HepG2 (cell line): ENCODE results near the gene FAP.

Experiments
- CC2D1A ChIP-seq: sonication (generic); formaldehyde crosslinking; IDR thresholded peaks from 2 replicates; pipeline ENCODE4 v1.8.1; 2023; ENCODE audit warnings: mild to moderate bottlenecking, missing genetic modification reagents
- CENPT ChIP-seq: sonication (generic); formaldehyde crosslinking; IDR thresholded peaks from 2 replicates; pipeline ENCODE4 v1.8.0; 2022; ENCODE audit warnings: low read depth, mild to moderate bottlenecking, moderate library complexity, missing genetic modification reagents
- GLI4 ChIP-seq: sonication (generic); formaldehyde crosslinking; IDR thresholded peaks from 2 replicates; pipeline ENCODE4 v1.5.1; 2020; ENCODE audit warnings: missing genetic modification reagents, mild to moderate bottlenecking, moderate library complexity, borderline replicate concordance
- KDM1A ChIP-seq: IDR thresholded peaks from 2 replicates; pipeline ENCODE4 v1.6.1; 2016; ENCODE audit warnings: missing compliant biosample characterization
- MEIS1 ChIP-seq: sonication (generic); formaldehyde crosslinking; IDR thresholded peaks from 2 replicates; pipeline ENCODE4 v1.9.0; 2021; ENCODE audit warnings: mild to moderate bottlenecking, missing genetic modification reagents, moderate library complexity, borderline replicate concordance
- NFYB ChIP-seq: sonication (generic); formaldehyde crosslinking; IDR thresholded peaks from 2 replicates; pipeline ENCODE4 v1.4.0; 2020; ENCODE audit warnings: missing genetic modification reagents
- NR2F1 ChIP-seq, 2 experiments: fragments of 450-650 bp in 1 of 2; formaldehyde crosslinking in 1 of 2; IDR thresholded peaks; 2 replicates each; pipeline versions ENCODE4 v1.5.0 to v1.6.1; 2016 to 2020; ENCODE audit warnings: mild to moderate bottlenecking in 1 of 2, missing compliant biosample characterization in 1 of 2, missing genetic modification reagents in 1 of 2, moderate library complexity in 1 of 2
- SMAD1 ChIP-seq: sonication (generic); formaldehyde crosslinking; IDR thresholded peaks from 2 replicates; pipeline ENCODE4 v1.4.0; 2020; ENCODE audit warnings: missing genetic modification reagents, low read depth, mild to moderate bottlenecking, borderline replicate concordance
- YEATS2 ChIP-seq: sonication (generic); formaldehyde crosslinking; IDR thresholded peaks from 2 replicates; pipeline ENCODE4 v1.4.0; 2020; ENCODE audit warnings: missing genetic modification reagents, borderline replicate concordance
- ZMYM3 ChIP-seq: sonication (generic); formaldehyde crosslinking; IDR thresholded peaks from 2 replicates; pipeline ENCODE4 v1.5.1; 2020; ENCODE audit warnings: mild to moderate bottlenecking, missing genetic modification reagents
- ZNF253 ChIP-seq: sonication (generic); formaldehyde crosslinking; IDR thresholded peaks from 2 replicates; pipeline ENCODE4 v1.8.0; 2022; ENCODE audit warnings: mild to moderate bottlenecking, missing genetic modification reagents, borderline replicate concordance
- ZNF260 ChIP-seq: sonication (generic); formaldehyde crosslinking; IDR thresholded peaks from 2 replicates; pipeline ENCODE4 v1.4.0; 2020; ENCODE audit warnings: missing genetic modification reagents, low read depth, mild to moderate bottlenecking, borderline replicate concordance
- TF ChIP-seq, protein P1 (sequence below): sonication (generic); formaldehyde crosslinking; IDR thresholded peaks from 2 replicates; pipeline ENCODE4 v1.5.0; 2020; ENCODE audit warnings: mild to moderate bottlenecking, missing genetic modification reagents, moderate library complexity
- TF ChIP-seq, protein P2 (sequence below): sonication (generic); formaldehyde crosslinking; IDR thresholded peaks from 2 replicates; pipeline ENCODE4 v1.5.1; 2020; ENCODE audit warnings: missing genetic modification reagents, mild to moderate bottlenecking, borderline replicate concordance

DNA sequence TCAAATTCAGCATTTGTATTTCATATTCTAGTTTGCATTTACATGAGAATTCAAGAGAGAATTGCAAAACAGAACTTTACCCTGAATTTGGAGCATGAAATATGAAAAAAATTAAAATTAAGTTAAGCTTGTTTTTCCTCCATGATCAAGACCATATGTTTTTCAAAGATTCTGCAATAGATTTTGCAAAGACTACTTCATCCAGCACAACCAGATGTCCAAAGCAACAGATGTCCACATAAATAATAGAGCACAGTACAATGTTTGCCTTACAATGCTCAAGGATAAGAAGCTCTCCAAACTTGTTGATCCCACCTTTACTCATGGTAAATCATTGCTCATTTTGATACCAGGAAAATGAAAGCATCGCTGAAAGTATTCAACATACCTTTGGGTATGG, 25.6 kb downstream of the FAP start:
- TF ChIP-seq, protein P1, sequence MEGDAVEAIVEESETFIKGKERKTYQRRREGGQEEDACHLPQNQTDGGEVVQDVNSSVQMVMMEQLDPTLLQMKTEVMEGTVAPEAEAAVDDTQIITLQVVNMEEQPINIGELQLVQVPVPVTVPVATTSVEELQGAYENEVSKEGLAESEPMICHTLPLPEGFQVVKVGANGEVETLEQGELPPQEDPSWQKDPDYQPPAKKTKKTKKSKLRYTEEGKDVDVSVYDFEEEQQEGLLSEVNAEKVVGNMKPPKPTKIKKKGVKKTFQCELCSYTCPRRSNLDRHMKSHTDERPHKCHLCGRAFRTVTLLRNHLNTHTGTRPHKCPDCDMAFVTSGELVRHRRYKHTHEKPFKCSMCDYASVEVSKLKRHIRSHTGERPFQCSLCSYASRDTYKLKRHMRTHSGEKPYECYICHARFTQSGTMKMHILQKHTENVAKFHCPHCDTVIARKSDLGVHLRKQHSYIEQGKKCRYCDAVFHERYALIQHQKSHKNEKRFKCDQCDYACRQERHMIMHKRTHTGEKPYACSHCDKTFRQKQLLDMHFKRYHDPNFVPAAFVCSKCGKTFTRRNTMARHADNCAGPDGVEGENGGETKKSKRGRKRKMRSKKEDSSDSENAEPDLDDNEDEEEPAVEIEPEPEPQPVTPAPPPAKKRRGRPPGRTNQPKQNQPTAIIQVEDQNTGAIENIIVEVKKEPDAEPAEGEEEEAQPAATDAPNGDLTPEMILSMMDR: no peak
- TF ChIP-seq, protein P2, sequence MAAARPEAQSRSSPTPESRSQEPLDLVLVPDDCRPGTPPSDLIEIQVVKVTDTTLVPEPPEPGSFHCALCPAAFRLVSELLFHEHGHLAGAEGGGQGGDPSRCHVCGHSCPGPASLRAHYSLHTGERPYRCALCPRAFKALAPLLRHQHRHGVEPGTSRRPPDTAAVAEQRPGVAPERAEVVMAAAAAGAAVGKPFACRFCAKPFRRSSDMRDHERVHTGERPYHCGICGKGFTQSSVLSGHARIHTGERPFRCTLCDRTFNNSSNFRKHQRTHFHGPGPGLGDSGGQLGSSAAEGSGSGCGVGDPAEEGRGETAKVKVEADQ: no peak
- TF ChIP-seq CENPT (CRISPR knock-in tag) (no peak), ZNF253 (no peak), NFYB (CRISPR knock-in tag) (no peak), GLI4 (CRISPR knock-in tag) (no peak), ZMYM3 (no peak), KDM1A (no peak), SMAD1 (CRISPR knock-in tag) (no peak), MEIS1 (no peak), NR2F1 (CRISPR knock-in tag; IDR thresholded peaks at IDR 0.05) (no peak), CC2D1A (CRISPR knock-in tag) (no peak), ZNF260 (CRISPR knock-in tag) (no peak), YEATS2 (no peak)
